Endothelial cell of umbilical vein (primary cell): ENCODE data around the gene GPD1L. TPM values are rescaled to one million over a fixed set of nuclear protein-coding genes. Genes with fewer than 3 reads are reported as not detected.

Experiments used
- BruUV-seq: library from RNA; stranded (reverse); fragments of 400-500 nt; replicated peaks from 2 replicates; lab custom pipeline; 2021; lab: Mats Ljungman, UMichigan
- CTCF ChIA-PET: fragments of 300-600, 350-600 bp; sonication (Branson Sonifier 250); formaldehyde crosslinking; loops from one replicate; lab custom pipeline; 2021; ENCODE audit warnings: antibody characterized with exemption, inconsistent platforms; lab: Charles Lee
- POLR2A ChIA-PET: fragments of 300-600, 350-600 bp; sonication (Branson Sonifier 250); formaldehyde crosslinking; loops from one replicate; lab custom pipeline; 2021; ENCODE audit warnings: antibody characterized with exemption, inconsistent platforms; lab: Charles Lee
- DNase-seq: peaks from one replicate; pipeline ENCODE4 v3.0.0-alpha.2; 2011; ENCODE audit warnings: low read depth, low spot score
- FAIRE-seq: peaks from 2 replicates; lab custom pipeline; 2011; peaks lifted over from hg19 to GRCh38; lab: Jason Lieb, UNC
- H2AFZ ChIP-seq: 2 replicates; pipeline ENCODE4 v1.6.0; 2012; ENCODE audit warnings: low read depth, low read length, control low read depth, inconsistent platforms
- H3K27ac ChIP-seq: 2 replicates; pipeline ENCODE4 v1.5.1; 2011; ENCODE audit warnings: low read depth, mild to moderate bottlenecking, control low read depth, low read length, moderate library complexity; ENCODE audit not compliant: insufficient read depth
- H3K27me3 ChIP-seq, 2 experiments: 2 replicates each; pipeline versions ENCODE4 v1.6.0 to v1.6.1; 2011; ENCODE audit warnings: low read length in 2 of 2, mixed read lengths in 1 of 2; ENCODE audit not compliant: control insufficient read depth in 2 of 2, insufficient read depth in 2 of 2
- H3K36me3 ChIP-seq, 2 experiments: 2 replicates in 1 of 2; 3 replicates in 1 of 2; pipeline ENCODE4 v1.5.1; 2011; ENCODE audit warnings: low read length in 2 of 2, mild to moderate bottlenecking in 1 of 2, moderate library complexity in 1 of 2; ENCODE audit not compliant: control insufficient read depth in 2 of 2, insufficient read depth in 2 of 2; ENCODE audit errors: extremely low read depth in 1 of 2
- H3K4me1 ChIP-seq: 3 replicates; pipeline ENCODE4 v1.5.1; 2011; ENCODE audit warnings: mild to moderate bottlenecking, low read length; ENCODE audit not compliant: control insufficient read depth, insufficient read depth; ENCODE audit errors: extremely low read depth
- H3K4me2 ChIP-seq: 2 replicates; pipeline ENCODE4 v1.6.1; 2011; ENCODE audit warnings: low read length, control low read depth, mixed read lengths; ENCODE audit not compliant: insufficient read depth
- H3K4me3 ChIP-seq, 3 experiments: fragments of 200-600 bp in 1 of 3; sonication (generic), shearing (Covaris generic) in 1 of 3; replicated peaks in 1 of 3; 2 replicates each; pipeline ENCODE4 v1.5.1; 2011 to 2016; ENCODE audit warnings: control low read depth in 3 of 3, low read length in 3 of 3, mild to moderate bottlenecking in 2 of 3, inconsistent platforms in 1 of 3, low read depth in 1 of 3, moderate library complexity in 1 of 3; ENCODE audit not compliant: insufficient read depth in 1 of 3
- H3K79me2 ChIP-seq: 2 replicates; pipeline ENCODE4 v1.6.0; 2012; ENCODE audit warnings: low read length, inconsistent platforms; ENCODE audit not compliant: control insufficient read depth, insufficient read depth
- H3K9ac ChIP-seq: replicated peaks from 2 replicates; pipeline ENCODE3; 2011; ENCODE audit warnings: low read length, control low read depth; ENCODE audit not compliant: insufficient read depth; ENCODE audit errors: extremely low read depth
- H3K9me1 ChIP-seq: replicated peaks from 3 replicates; pipeline ENCODE4 v1.6.0; 2011; ENCODE audit warnings: mild to moderate bottlenecking, low read length; ENCODE audit not compliant: control insufficient read depth, insufficient read depth; ENCODE audit errors: extremely low read depth
- H3K9me3 ChIP-seq: replicated peaks from 2 replicates; pipeline ENCODE4 v1.5.1; 2012; ENCODE audit warnings: low read length, inconsistent platforms; ENCODE audit not compliant: control insufficient read depth, insufficient read depth
- H4K20me1 ChIP-seq: replicated peaks from 2 replicates; pipeline ENCODE3; 2011; ENCODE audit warnings: mild to moderate bottlenecking, low read length; ENCODE audit not compliant: control insufficient read depth, insufficient read depth; ENCODE audit errors: extremely low read depth
- CTCF ChIP-seq, 2 donors: IDR thresholded peaks; 1 replicate in 1 of 2; 2 replicates in 1 of 2; pipeline ENCODE4 v1.5.1; 2011; ENCODE audit warnings: low read length in 2 of 2, mild to moderate bottlenecking in 2 of 2, moderate library complexity in 2 of 2, control low read depth in 1 of 2, inconsistent platforms in 1 of 2, low read depth in 1 of 2; ENCODE audit not compliant: insufficient read depth in 1 of 2; ENCODE audit errors: extremely low read depth in 1 of 2
- EZH2 ChIP-seq: IDR thresholded peaks from 2 replicates; pipeline ENCODE4 v1.6.1; 2012; ENCODE audit warnings: borderline replicate concordance, low read depth, mild to moderate bottlenecking, moderate library complexity, low read length, inconsistent platforms; ENCODE audit not compliant: severe bottlenecking
- FOS ChIP-seq: IDR thresholded peaks from 2 replicates; pipeline ENCODE4 v1.6.1; 2011; ENCODE audit warnings: mild to moderate bottlenecking, low read length, moderate library complexity, borderline replicate concordance; ENCODE audit not compliant: insufficient read depth
- GATA2 ChIP-seq: IDR thresholded peaks from 2 replicates; pipeline ENCODE4 v1.7.0; 2011; ENCODE audit warnings: low read depth, mild to moderate bottlenecking, moderate library complexity, mixed read lengths, low read length; ENCODE audit not compliant: insufficient read length, insufficient read depth
- JUN ChIP-seq: IDR thresholded peaks from 2 replicates; pipeline ENCODE4 v1.6.1; 2011; ENCODE audit warnings: borderline replicate concordance, low read depth; ENCODE audit not compliant: insufficient read length, insufficient read depth
- MAX ChIP-seq: IDR thresholded peaks from 2 replicates; pipeline ENCODE4 v1.6.1; 2011; ENCODE audit not compliant: insufficient read depth, insufficient read length
- MYC ChIP-seq: IDR thresholded peaks from one replicate; pipeline ENCODE4 v1.6.1; 2011; ENCODE audit warnings: mild to moderate bottlenecking, low read depth, low read length
- POLR2A ChIP-seq: IDR thresholded peaks from 2 replicates; pipeline ENCODE4 v1.6.1; 2012; ENCODE audit warnings: low read depth, mild to moderate bottlenecking, control low read depth, low read length
- POLR2AphosphoS5 ChIP-seq: IDR thresholded peaks from 2 replicates; pipeline ENCODE4 v1.6.1; 2012; ENCODE audit warnings: low read depth, mild to moderate bottlenecking, control low read depth, low read length, moderate library complexity; ENCODE audit not compliant: insufficient read depth
- dilution Hi-C: fragments of 300-500 bp; cut with MboI; formaldehyde crosslinking; loops from one replicate; pipeline ENCODE4 v1.15.0; 2019; ENCODE audit warnings: low sequenced_read_pairs; ENCODE audit not compliant: extremely low pct_ligation_motif_present
- intact Hi-C: fragments of 100-400 bp; cut with micrococcal nuclease; formaldehyde crosslinking; loops from one replicate; pipeline ENCODE4 v1.10.0; 2022
- polyA plus RNA-seq, 4 experiments: library from polyadenylated mRNA; depleted of rRNA in 3 of 4; stranded (reverse) in 3 of 4; unstranded in 1 of 4; fragments of >200 nt; gene quantifications; 2 replicates each; pipeline versions ENCODE4 v1.2.1 to v1.2.3, GENCODE V29; 2011 to 2012; ENCODE audit warnings: missing spikeins in 1 of 4
- total RNA-seq: library from RNA; stranded (reverse); gene quantifications from 2 replicates; pipeline ENCODE4 v1.2.3, GENCODE V29; 2021

GPD1L gene
- total and polyA plus RNA-seq, 2 donors (not counting 3 experiments of a cell fraction or from before 2014, with no cell fraction given): 5.1 to 12.9 TPM

- BruUV-seq: no TSS peak
- Histone ChIP-seq H3K9ac (no peak overlapping the region), H3K36me3 (no peaks in the 10 kb centered on the region), H3K9me1 (no peaks in the 10 kb centered on the region), H3K4me3 (no peak overlapping the region), H3K27ac (no peak overlapping the region), H3K4me2 (no peak overlapping the region), H3K27me3 (no peaks in the 10 kb centered on the region), H4K20me1 (no peaks in the 10 kb centered on the region), H2AFZ (no peak overlapping the region), H3K9me3 (no peaks in the 10 kb centered on the region), H3K4me1 (no peaks in the 10 kb centered on the region), H3K79me2 (no peaks in the 10 kb centered on the region)
- TF ChIP-seq MAX (no peak), MYC (no peak), EZH2 (no peak), JUN (no peak)
- ChIA-PET CTCF (no interaction called here), POLR2A (no interaction called here)
- dilution Hi-C loops (no loop called here), intact Hi-C loops (no loop called here)
- DNase-seq: no peak
- no peak for FAIRE-seq
These were observed 26.3 kb downstream of the GPD1L start for GRCh38 chr3:32132706-32133105.

GRCh38 chr3:32136703-32137102 is 30.3 kb downstream of the GPD1L start:
- Histone ChIP-seq H3K9me1 (no peaks in the 10 kb centered on the region), H3K27ac (no peak overlapping the region), H3K9me3 (no peaks in the 10 kb centered on the region), H4K20me1 (no peaks in the 10 kb centered on the region), H3K4me3 (no peak overlapping the region), H3K9ac (no peak overlapping the region), H2AFZ (no peak overlapping the region), H3K36me3 (no peaks in the 10 kb centered on the region), H3K27me3 (no peaks in the 10 kb centered on the region), H3K4me2 (no peak overlapping the region), H3K4me1 (peaks cover 28% of the 10 kb centered on the region), H3K79me2 (no peaks in the 10 kb centered on the region)
- ChIA-PET POLR2A (no interaction called here), CTCF (interaction anchor here (1.5 kb wide), 1 partner anchor 120 kb away, joined by 3 read pairs; no protein-coding TSS in a partner anchor)
- no TSS peak for BruUV-seq
- intact Hi-C loops: no loop called here
- dilution Hi-C loops: no loop called here
- TF ChIP-seq FOS (no peak), EZH2 (no peak), POLR2AphosphoS5 (no peak), MAX (no peak), POLR2A (no peak), MYC (no peak), CTCF (IDR thresholded peaks at IDR 0.05; ENCODE audit: extremely low read depth in 1 of 2, insufficient read depth in 1 of 2, low read depth in 1 of 2, low read length in 2 of 2) (no peak), GATA2 (no peak), JUN (no peak)
- DNase-seq: no peak
- no peak for FAIRE-seq
